Pulmonary artery endothelial cell (primary cell): ENCODE measurements around the gene KIF26B. TPM values are rescaled to one million over a fixed set of nuclear protein-coding genes. Genes with fewer than 3 reads are reported as not detected.
"Not testable (repeated sequence)": the region's sequence is repeated elsewhere in the genome, so short reads cannot be mapped to it uniquely, and the experiment has no call there.

Experiments
- DNase-seq: peaks from one replicate; pipeline ENCODE4 v3.0.0-alpha.2; 2011; ENCODE audit warnings: low read depth, low spot score
- total RNA-seq: library from RNA; depleted of rRNA; stranded (reverse); fragments of >200 nt; gene quantifications from 2 replicates; pipeline ENCODE4 v1.2.3, GENCODE V29; 2014

KIF26B gene
- total RNA-seq, 1 donor from 2014 or later = 0.13 TPM

DNA sequence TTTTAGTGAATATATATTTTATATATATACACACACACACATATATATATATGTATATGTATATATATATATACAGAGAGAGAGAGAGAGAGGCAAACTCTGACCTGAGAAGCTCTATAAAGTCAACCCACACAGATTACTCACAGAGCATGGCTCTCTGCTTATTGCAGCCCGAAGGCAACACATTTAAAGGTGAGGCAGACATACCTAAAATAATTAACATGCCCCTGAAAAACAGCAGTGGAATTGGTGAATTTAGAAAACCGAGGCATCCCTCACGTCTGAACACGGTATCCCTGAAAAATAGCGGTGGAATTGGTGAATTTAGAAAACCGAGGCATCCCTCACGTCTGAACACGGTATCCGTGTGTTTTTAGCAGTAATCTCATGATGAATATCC, 228.2 kb downstream of the KIF26B start:
- no peak for DNase-seq

DNA sequence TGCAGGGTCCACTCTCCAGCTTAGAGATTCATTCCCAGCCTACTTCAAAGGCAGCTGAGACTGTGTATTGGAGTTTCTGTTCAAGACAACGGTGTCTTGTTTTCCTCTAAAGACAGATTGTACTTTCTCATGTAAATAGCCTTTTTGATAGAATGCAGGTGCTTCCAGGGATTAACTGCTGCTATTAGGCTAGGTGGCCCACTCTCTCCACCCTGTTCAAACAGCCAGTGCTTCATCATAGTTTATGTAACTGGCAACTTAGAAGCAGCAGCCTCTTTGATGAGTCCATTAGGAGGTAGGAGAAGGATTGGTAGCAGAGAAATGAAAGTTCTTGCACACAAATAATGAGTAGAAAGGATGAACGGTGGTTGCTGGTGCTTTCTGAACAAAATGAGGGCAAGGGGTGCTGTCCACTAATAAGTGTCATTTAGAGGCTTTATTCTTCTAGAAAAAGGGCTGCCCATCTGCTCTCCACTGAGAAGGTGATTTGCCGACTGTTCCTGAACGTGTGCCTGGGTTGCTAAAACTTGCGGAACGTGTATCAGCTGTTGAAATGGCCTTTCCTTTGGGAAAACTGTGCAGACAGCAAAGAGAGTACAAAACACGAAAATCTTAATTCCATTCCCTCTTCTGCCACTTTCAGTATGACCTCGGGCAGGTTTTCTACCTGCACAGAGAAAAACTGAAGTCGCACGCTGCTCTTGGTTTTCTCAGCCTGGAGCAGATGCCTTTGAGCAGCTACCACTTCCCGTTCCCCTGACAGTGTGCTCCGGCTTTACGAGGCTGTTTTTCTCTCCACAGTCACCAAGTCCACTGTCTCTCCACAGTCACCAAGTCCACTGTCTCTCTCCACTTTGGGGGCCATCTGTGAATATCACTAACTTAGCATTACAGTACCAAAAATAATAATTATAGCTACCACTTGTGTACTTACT, 228.9 kb downstream of the KIF26B start:
- DNase-seq = no peak

DNA sequence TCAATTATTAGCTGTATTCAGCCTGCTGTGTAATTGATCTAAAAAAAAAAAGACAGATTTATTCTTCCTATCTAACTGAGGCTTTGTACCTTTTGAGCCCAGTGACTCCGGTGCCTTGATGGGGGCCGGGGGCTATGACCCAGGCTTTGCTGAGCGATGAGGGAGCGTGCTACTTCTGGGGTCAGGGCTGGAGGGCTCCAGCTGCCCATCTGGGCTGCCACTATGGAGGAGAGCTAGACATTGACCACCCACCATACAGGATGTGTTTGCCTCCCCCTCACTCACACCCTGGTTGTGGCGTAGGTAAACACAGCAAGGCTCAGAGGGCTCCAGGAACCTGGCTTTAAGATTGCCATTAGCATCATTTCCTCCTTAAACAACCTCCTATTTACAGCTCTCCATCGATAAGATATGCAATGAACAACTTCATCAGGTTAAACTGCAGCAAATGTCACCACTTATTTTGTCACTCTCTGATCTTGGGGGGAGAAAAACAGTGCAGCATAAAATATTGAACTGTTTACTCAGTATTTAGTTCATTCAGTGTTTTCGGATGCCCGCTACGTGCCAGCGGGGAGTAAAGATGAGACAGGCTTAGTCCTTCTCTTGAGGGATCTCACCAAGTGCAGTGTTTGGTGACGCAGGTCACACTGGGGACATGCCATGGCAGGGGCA, 231.6 kb downstream of the KIF26B start:
- DNase-seq = no peak

DNA sequence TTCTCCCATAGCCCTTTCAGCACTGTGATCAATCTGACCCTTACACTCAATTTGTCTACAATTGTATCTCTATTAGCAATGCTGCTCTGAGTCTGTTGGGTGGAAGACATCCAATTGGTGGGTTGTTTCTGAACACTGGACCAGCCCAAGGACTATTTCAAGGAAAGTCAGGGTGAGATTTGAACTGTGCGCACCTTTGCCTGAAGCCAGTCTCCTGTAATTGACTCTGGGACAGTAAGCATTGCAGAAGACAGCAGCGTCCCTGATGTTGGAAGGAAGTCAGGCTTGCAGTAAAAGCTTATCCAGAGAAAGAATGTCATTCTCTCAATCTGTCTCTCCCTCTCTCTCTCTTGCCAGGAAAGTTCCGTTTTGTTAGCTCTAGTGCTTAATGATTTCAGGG, 233.9 kb downstream of the KIF26B start:
- no peak for DNase-seq

DNA sequence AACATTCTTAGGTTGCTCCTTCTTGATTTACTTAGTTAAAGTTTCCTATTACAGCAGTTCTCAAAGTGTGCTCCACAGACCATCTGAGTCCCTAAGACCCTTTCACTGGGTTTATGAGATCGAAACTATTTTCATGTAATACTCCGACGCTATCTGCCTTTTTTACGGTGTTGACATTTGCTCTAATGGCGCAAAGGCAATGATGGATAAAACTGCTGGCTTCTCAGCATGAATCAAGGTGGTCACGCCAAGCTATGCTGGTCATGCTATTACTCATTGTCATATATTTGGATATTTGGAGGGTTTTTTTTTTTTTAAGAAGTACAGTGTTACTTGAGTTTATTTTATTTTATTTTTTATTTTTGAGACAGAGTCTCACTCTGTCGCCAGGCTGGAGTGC, 235.1 kb downstream of the KIF26B start:
- DNase-seq = no peak

DNA sequence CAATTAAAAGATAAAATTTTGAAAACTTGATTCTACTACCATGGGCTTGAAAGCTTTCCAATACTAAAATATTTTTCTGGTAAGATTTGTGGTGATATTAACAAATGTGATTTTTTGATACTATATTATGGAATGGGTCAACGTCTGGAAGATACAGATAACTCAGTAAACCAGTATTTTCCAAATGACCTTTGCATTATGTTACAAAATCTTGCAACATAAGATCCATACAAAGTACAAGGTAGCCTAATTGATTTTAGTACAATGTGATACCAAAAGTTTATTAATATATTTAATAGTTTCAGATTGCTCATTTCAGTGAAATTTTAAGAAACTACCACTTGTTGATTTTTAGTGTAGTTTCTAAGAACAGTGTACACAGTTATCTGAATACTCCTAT, 236.2 kb downstream of the KIF26B start:
- no peak for DNase-seq

DNA sequence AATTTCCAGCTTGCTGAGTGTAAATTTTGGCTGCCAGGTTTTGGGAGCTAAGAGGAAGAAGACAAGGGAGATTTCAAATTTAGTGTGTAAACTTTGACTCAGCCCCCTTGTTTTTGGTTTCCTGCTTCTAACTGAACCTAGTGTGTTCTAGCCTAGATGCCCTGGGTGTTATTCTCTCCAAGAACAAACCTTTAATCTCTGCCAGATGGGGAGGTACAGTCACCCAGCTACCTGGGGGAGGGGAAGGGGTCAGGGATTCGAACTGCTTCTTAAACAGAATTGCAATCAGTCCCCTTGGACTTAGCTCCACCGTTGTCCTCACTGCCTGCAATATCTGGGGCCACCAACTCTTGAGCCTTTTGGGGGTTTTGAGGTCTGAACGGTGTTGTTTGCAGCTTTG, 238.9 kb downstream of the KIF26B start:
- DNase-seq = no peak

DNA sequence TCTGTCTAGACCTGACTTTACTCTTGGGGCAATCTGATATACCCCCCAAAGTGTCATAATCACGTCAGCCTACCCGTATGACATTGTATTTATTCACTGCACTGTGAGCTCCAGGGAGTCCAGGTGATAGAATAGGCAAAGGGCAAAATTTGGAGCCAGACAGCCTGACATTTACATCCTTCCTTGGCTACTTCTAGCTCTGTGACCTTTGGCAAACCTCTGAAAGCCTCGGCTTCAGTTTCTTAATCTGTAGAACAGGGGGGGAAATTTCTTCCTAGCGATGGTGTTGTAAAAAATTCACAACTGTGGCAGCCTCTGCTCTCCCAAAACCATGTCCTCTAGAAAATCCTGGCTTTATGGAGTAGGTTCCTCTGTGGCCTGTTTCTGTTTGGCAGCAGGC, 240.9 kb downstream of the KIF26B start:
- no peak for DNase-seq

DNA sequence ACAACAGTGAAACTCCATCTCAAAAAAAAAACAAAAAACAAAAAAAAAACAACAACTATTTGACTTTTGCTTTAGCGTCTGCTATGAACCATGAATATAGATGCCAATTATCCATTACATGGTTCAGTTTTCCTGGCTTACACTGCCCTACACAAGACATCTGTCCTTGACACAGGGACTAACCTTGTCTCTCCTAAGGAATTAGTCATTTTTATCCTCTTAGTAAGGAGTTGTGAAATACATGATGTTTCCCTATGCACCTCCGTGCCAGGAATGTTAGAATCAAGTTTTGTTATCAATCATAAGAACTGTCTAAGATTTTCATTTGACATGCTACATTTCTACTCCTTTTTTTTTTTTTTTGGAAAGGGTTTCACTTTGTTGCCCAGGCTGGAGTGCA, 241.8 kb downstream of the KIF26B start:
- DNase-seq = no peak

DNA sequence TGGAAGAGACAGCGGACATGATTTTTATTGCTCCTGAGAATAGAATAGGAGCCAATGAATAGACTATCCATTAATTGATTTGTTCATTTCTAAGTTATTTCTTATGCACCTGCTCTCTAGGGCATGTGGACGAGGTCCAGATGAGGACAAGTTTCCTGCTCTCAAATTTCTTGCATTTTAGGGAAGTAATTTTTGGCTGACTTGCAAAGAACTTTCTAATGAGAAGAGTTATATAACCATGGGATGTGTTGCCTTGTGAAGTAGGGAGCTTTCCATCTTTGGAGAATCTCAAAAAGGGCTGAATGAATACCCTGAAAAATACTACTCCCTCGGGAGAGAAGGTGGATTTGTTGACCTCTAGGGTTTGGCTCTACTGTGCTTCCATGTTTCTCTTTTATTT, 243.0 kb downstream of the KIF26B start:
- no peak for DNase-seq

DNA sequence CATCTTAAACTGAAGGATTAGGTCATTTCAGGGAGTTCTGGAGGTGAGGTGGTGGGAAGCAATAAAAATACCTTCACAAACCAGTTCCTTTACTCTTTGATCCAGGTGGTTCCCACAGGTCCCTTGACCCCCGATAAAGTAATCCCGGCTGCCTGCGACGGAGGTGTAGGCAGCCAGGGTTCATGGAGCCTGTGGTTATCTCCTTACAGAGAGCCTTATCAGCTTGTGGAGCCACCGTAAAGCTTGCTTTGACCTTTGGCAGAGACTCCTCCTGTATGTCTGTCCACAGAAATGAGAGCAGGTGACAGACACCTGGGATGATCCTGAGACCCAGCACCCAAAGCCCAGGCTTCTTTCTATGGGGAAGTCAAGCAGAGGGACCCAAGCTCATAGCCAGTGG, 243.4 kb downstream of the KIF26B start:
- DNase-seq = no peak

DNA sequence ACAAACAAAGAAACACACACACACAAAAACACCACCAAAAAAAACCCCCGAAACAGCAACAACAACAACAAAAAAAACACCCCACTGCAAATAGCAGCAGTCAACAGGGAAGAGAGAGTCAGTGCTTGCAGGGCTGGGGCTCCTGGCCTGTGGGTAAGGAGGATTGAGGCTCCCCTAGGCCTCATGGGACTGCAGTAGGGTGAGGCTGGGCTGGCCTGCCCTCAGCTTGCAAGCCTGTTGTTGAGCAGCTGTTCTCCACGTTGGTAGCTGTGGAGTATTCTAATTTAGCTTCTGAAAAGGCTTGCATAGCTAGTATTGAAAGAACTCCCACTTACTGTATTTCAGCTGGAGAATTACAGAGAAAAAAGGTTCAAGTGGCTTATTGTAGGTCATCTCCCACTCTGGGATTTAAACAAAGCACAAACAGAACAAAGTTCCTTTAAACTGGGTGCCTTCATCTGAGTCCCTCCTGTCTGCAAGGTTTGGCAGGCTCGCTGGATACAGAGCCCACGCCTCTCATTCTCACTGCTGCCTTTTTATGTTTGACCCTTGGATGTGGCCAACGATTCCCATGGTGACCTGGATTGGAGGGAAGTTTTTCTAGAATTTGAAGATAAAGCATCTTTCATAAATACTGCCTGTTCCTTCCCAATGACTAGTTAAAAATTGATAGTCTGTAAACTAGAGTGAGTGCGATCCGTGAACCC, 247.2 kb downstream of the KIF26B start:
- DNase-seq = no peak

DNA sequence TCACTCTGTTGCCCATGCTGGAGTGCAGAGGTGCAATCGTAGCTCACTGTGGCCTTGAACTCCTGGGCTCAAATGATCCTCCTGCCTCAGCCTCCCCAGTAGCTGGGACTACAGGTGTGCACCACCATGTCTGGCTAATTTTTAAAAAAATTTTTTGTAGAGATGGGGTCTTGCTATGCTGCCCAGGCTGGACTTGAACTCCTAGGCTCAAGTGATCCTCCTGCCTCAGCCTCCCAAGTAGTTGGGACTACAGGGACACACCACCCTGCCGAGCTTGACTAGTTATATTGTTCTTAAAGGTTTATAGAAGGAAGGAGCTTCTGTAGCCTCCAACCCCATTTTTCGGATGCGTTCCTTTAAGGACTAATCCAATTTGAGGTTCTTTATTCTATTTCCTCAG, 248.2 kb downstream of the KIF26B start:
- DNase-seq = not testable (repeated sequence)

DNA sequence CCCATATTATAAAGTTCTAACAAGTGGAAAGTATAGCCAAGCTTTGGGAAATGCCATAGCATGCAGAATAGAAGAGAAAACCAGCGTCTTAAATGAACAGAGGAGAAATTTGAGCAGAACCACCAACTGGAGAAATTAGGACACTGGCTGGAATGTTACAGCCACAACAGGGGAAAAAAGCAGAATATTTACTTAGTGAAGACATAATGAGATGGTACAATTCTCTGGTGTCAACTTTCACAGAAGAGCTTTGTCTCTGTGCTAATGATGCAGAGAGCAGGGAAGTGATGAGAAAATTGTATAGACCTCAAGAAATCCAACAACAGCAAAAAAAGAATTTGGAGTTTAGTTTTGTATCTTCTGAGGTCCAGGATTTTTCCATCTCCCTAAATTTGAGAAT, 249.7 kb downstream of the KIF26B start:
- no peak for DNase-seq

DNA sequence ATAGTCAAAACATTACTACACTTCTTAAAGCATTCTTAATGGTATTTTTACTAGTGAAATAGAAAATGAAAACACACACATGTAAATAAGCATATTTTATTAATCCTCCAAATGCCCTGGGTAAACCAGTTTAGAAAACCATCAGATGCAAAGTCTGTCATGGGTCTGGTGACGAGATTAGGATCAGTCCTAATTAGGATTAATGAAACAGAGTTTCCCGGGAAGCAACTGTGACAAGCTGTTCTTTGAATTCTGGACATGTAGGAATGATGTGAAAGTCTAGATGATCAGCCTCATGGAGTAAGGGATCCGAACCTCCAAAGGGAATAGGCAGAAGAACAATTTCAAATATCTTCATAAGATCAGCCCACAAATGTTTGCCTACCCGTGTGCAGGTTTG, 250.2 kb downstream of the KIF26B start:
- no peak for DNase-seq

DNA sequence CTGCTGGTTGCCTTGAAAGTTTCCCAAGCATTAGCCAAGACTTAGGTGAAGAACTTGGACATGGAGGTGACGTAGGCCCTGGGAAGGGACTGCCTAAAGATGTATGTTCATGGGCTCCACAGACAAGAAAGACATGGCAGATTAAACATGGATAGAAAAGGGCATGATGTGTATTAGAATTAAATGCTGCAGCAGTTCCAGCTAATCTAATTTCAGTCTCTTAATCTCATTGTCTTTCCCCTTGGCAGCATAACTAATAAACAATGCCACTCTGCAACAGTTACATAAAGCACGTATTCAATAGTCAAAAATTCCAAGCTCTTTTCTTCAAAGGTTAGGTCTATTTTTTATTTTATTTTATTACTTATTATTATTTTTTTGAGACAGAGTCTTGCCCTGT, 251.6 kb downstream of the KIF26B start:
- DNase-seq = no peak

DNA sequence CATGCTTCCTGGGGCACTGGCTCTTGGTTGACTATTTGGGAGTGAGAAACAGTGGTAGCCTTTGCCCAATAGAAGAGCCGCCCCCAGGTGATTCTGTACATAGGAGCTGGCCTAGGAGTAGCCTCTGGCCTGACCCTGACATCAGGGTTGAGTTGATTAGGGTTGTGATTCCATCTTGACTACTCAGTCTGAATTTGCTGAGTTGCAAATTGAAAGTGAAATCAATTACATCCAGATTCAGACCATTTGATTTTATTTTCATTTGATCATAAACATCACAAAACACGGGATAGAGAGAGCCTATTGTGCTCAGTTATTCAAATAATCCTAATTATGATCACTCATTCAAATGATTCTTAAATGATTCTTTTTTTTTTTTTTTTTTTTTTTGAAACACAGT, 253.2 kb downstream of the KIF26B start:
- DNase-seq = no peak

DNA sequence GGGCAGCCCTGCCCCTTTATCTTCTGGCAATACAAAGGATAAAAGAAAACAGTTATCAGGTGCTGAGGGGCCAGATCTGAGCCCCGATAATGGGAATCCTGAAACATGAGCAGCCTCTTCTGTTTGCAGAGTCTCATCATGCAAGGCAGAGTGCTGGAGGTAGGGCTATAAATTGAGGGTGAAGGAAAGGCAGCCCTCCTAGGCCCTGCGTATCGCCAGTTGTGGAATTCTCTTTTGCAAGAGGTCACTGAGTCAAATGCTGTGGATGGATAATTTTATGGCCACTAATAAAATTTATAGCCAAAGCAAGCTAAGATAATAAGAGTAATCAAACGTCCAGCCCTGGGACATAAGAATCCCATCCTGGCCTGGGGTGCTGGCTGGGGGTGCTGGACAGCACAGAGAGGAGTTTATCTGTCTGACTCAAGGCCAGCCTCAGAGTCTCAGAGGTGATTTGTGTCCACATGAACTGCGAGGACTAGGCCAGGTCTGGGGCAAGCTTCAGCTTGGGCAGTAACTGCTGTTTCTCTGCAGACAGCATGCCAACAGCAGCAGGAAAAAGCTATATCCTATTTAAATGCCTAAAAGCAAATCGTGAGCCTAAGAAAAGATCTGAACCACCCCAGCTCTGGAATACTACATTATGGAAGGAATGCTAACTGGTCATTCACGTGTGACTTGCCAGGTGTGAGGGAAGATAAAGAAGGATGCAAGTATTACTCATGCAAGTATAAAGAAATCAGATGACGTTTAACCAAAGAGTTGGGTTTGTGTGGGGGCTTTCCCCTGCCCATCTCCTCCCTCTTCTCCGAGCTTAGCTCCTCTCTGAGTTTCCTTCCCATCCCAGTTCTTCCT, 254.8 kb downstream of the KIF26B start:
- DNase-seq = no peak

DNA sequence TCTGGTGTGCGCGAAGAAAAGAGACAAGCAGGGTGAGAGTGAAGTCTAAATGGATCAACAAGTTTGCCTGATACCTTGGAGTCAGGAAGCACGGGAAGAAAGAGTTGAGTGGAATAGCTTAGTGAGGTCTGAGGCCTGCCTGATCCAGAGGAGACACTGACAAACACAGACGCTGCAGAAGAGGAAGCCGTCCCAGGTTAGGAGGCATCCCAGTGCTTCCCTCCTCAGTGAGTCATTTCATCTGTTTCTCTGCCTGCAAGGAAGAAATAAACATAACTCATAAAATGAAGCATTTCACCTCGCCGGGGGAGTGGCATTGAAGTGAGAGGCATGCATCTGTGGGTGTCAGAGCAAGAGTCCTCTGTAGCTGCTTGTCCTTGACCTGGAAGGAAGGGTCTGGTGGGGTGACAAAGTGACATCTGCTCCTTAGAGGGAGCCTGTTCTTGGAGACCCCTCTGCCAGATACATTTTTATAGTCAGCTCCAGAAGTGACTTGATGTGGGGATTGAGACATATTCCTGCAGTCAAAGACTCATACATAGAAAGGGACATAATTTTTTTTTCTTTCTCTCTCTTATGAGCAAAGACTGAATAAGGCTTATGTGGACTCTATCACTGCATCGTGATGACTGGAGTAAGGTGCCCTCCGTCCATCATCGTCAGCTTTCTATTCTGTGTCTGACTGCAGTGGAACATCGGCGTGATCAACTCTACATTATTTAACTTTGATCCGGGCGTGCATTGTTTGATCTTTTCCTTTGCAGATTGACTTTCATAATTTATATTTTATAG, 256.7 kb downstream of the KIF26B start:
- no peak for DNase-seq

DNA sequence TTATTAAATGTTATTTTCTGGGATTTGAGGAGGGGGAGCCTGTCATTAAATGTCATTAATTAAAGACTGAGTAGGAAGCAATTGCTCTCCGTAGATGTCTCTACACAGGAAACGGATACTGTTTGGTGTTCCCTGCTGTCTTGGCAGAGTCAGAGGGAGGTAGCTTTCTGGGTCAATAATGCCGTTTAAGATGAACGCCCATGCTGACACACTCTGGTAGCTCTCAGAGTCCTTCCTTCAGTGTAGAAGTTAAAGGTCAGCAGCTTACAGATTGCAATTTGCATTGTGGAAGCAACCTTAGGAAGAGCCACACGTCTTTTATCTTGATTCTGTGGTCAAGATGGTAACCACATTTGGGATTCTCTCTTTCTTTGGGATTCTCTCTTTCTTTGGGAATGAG, 257.5 kb downstream of the KIF26B start:
- no peak for DNase-seq

DNA sequence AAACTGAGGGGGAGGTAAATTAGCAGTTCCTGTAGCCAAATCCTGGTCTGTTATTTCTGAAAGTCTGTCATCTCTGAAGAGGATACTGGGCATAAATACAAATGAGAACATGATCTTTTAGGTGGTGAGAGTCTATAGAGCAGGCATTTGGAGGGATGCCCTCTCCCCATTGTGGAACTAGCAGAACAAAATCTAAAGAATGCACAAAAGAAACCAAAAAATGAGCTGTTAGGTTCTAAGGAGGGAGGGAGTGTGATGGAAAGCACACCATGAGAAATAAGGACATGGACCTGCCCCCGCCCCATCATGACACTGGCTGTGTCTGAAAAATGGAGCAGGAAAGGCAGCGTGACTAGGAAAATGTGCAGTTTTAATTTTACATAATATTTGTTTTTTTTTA, 262.0 kb downstream of the KIF26B start:
- no peak for DNase-seq
